ENCODE data around the gene NDUFAF2. TPM values are rescaled to one million over a fixed set of nuclear protein-coding genes. Genes with fewer than 3 reads are reported as not detected.

The NDUFAF2 gene
- total RNA-seq, 2 donors from 2014 or later, result 13.7 to 19.4 TPM

DNA sequence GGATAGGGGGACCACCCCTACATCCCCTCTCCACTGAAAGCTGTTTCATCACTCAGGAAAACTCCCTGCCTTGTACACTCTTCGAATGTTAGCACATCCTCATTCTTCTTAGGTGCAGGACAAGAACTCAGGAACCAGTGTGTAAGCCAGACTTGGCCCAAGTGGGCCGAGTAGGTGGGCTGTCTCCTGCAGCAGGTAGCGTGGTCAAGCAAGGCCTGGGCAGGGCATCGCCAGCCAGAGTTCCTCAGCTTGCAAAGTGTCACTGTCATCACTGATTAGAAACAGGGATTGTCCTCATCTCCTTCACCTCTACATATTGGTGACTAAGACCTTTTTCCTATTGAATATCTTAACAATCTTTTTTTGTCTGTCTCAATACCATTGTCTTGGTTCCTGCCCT, 194.9 kb downstream of the NDUFAF2 start:
- DNase-seq (no peak), ATAC-seq (no peak)
- Histone ChIP-seq H3K27me3 (no peaks in the 10 kb centered on the region), H3K4me1 (no peaks in the 10 kb centered on the region), H3K27ac (no peak overlapping the region), H3K9me3 (no peaks in the 10 kb centered on the region), H3K4me3 (no peak overlapping the region), H3K36me3 (replicated peaks in 1 of 2; ENCODE audit: insufficient read depth in 1 of 2, low read depth in 2 of 2) (no peaks in the 10 kb centered on the region)
- TF ChIP-seq POLR2A (IDR thresholded peaks at IDR 0.05), result no peak
- TF ChIP-seq, protein P1, sequence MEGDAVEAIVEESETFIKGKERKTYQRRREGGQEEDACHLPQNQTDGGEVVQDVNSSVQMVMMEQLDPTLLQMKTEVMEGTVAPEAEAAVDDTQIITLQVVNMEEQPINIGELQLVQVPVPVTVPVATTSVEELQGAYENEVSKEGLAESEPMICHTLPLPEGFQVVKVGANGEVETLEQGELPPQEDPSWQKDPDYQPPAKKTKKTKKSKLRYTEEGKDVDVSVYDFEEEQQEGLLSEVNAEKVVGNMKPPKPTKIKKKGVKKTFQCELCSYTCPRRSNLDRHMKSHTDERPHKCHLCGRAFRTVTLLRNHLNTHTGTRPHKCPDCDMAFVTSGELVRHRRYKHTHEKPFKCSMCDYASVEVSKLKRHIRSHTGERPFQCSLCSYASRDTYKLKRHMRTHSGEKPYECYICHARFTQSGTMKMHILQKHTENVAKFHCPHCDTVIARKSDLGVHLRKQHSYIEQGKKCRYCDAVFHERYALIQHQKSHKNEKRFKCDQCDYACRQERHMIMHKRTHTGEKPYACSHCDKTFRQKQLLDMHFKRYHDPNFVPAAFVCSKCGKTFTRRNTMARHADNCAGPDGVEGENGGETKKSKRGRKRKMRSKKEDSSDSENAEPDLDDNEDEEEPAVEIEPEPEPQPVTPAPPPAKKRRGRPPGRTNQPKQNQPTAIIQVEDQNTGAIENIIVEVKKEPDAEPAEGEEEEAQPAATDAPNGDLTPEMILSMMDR (IDR thresholded peaks at IDR 0.05), result no peak
- 89 to 95% methylated on average over 4 of the region's 4 CpGs for WGBS, 2 donors
- intact Hi-C loops (cut with DNase I), result no loop called here

DNA sequence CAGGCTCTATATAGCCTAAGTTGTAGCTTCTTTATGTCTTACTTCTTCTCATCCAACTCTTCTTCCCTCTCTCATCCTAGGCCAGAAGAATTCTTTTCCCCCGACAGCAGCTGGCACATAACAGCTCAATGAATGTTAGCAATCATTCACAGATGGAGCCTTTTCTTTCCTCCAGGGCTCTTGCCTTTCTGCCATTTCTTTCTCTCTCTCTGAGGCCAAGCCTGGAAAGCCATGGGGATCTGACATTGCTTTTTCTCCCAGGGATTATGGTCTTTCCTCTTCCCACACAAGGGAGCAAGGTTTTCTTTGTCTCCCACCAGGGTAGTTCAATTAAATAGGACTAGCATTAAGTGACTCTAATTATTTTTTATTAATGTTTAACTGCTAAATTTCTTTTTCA, 196.8 kb downstream of the NDUFAF2 start:
- Histone ChIP-seq H3K27me3 (no peaks in the 10 kb centered on the region), H3K27ac (no peak overlapping the region), H3K36me3 (replicated peaks in 1 of 2; ENCODE audit: insufficient read depth in 1 of 2, low read depth in 2 of 2) (no peaks in the 10 kb centered on the region), H3K4me1 (no peaks in the 10 kb centered on the region), H3K4me3 (no peak overlapping the region), H3K9me3 (no peaks in the 10 kb centered on the region)
- WGBS, 2 donors, result 32 to 63% methylated on average over 1 of the region's 1 CpG
- intact Hi-C loops (cut with DNase I), result no loop called here
- TF ChIP-seq, protein P1 (IDR thresholded peaks at IDR 0.05), result no peak
- no peak for TF ChIP-seq POLR2A (IDR thresholded peaks at IDR 0.05)
- DNase-seq (no peak), ATAC-seq (no peak)

DNA sequence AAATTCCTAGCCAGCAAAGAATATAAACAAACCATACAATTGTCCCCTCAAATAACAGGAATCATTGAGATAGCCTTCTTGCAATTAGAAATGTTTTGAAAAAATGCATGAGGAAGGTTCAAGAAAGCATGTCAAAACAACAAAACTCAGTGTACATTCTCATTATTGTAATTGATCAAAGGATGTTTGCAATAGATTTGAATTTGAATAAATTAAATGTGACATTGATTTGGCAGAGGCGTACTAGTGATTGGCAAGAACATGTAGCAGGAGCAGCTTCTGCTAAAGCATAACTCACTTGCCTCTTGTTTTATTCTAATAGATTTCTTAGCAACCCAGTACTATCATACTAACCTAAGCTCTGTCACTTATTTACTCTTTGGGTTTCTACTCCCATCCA, 197.4 kb downstream of the NDUFAF2 start:
- Histone ChIP-seq H3K4me3 (no peak overlapping the region), H3K4me1 (no peaks in the 10 kb centered on the region), H3K36me3 (replicated peaks in 1 of 2; ENCODE audit: insufficient read depth in 1 of 2, low read depth in 2 of 2) (no peaks in the 10 kb centered on the region), H3K27ac (no peak overlapping the region), H3K27me3 (no peaks in the 10 kb centered on the region), H3K9me3 (no peaks in the 10 kb centered on the region)
- TF ChIP-seq POLR2A (IDR thresholded peaks at IDR 0.05), result no peak
- TF ChIP-seq, protein P1 (IDR thresholded peaks at IDR 0.05), result no peak
- no peak for ATAC-seq
- 73 to 74% methylated on average over 1 of the region's 1 CpG for WGBS, 2 donors
- intact Hi-C loops (cut with DNase I), result no loop called here
- DNase-seq, result no peak

DNA sequence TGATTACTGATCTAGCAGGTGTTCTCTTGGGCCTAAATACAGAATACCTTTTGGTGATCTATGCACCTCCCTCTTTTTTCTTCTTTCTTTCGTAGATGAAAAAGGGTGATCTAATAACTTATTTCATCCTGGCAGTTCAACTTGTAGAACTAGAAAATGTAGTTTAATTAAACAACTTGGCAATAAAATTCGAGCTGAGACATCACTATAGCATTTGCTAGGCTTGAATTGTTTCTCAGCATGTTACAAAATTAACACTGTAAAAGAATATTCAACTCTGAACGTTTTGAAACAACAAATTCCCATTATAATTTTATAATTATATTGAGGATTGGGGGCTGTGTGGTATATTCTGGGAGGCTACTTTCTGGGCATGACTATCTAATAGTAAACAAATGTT, 197.8 kb downstream of the NDUFAF2 start:
- Histone ChIP-seq H3K27me3 (no peaks in the 10 kb centered on the region), H3K27ac (no peak overlapping the region), H3K36me3 (replicated peaks in 1 of 2; ENCODE audit: insufficient read depth in 1 of 2, low read depth in 2 of 2) (no peaks in the 10 kb centered on the region), H3K4me1 (no peaks in the 10 kb centered on the region), H3K9me3 (no peaks in the 10 kb centered on the region), H3K4me3 (no peak overlapping the region)
- TF ChIP-seq, protein P1 (IDR thresholded peaks at IDR 0.05), result no peak
- TF ChIP-seq POLR2A (IDR thresholded peaks at IDR 0.05), result no peak
- ATAC-seq (no peak), DNase-seq (no peak)
- intact Hi-C loops (cut with DNase I), result no loop called here
- WGBS, 2 donors, result 49 to 52% methylated on average over 3 of the region's 3 CpGs

DNA sequence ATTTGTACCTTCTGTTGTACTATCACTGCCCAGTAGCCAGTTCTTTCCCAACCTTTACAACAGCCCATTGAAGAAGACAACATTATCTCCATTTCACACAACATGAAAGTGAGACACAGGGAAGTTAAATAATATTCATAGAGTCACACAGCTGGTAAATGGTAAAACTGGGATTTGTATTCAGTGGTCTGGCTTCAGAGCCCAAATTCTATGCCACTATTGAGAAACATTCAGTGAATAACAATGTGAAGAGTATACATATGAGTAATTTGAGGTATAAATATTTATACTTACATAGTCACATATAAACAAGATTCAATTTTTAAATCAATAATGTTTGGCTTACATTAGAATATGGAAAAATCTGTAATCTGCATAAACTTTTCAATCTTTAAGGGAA, 203.5 kb downstream of the NDUFAF2 start:
- TF ChIP-seq POLR2A (IDR thresholded peaks at IDR 0.05), result no peak
- TF ChIP-seq, protein P1 (IDR thresholded peaks at IDR 0.05), result no peak
- no peaks in the 10 kb centered on the region for H3K36me3 ChIP-seq (replicated peaks in 1 of 2; ENCODE audit: insufficient read depth in 1 of 2, low read depth in 2 of 2)
- intact Hi-C loops (cut with DNase I), result no loop called here

More for the DNA sequence above, 203.5 kb downstream of the NDUFAF2 start:
- H3K9me3 ChIP-seq, result no peaks in the 10 kb centered on the region
- no peak for ATAC-seq
- no peaks in the 10 kb centered on the region for H3K27me3 ChIP-seq
- no peak overlapping the region for H3K27ac ChIP-seq
- H3K4me1 ChIP-seq, result no peaks in the 10 kb centered on the region
- no peak for DNase-seq
- no peak overlapping the region for H3K4me3 ChIP-seq

All from body of pancreas (tissue), 4 donors.